PC-9 (cell line): ENCODE measurements around the gene TCEAL4. TPM values are rescaled to one million over a fixed set of nuclear protein-coding genes. Genes with fewer than 3 reads are reported as not detected.

Experiments used
- BruUV-seq: library from RNA; stranded (reverse); fragments of 400-500 nt; replicated peaks from 2 replicates; lab custom pipeline; 2021; lab: Mats Ljungman, UMichigan
- CTCF ChIA-PET: fragments of 300-600 bp; sonication (Branson Sonifier 250); formaldehyde crosslinking; loops from one replicate; lab custom pipeline; 2022; ENCODE audit warnings: antibody characterized with exemption; lab: Charles Lee
- POLR2A ChIA-PET: fragments of 300-600 bp; sonication (Branson Sonifier 250); formaldehyde crosslinking; loops from one replicate; lab custom pipeline; 2022; ENCODE audit warnings: antibody characterized with exemption; ENCODE audit not compliant: unreplicated experiment; lab: Charles Lee
- DNase-seq, 2 experiments: peaks; one replicate each; pipeline versions ENCODE4 v3.0.0 to v3.0.0-alpha.2; 2015 to 2022; ENCODE audit warnings: mixed read lengths in 1 of 2
- H2AFZ ChIP-seq: fragments of 200-600 bp; sonication (generic); 2 replicates; pipeline ENCODE4 v1.8.1; 2017; ENCODE audit warnings: antibody characterized with exemption
- H3F3A ChIP-seq: fragments of 200-600 bp; sonication (generic); 2 replicates; pipeline ENCODE4 v1.8.1; 2017; ENCODE audit warnings: antibody characterized with exemption, mild to moderate bottlenecking, low read depth; ENCODE audit not compliant: insufficient read depth
- H3K27ac ChIP-seq: fragments of 200-600 bp; sonication (generic); 2 replicates; pipeline ENCODE4 v1.6.1; 2016; ENCODE audit warnings: mixed run types
- H3K27me3 ChIP-seq: fragments of 200-600 bp; sonication (generic); 2 replicates; pipeline ENCODE4 v1.6.1; 2016; ENCODE audit warnings: low read depth, mixed run types; ENCODE audit not compliant: insufficient read depth
- H3K36me3 ChIP-seq: fragments of 200-600 bp; sonication (generic); 2 replicates; pipeline ENCODE4 v1.6.1; 2016; ENCODE audit warnings: low read depth, mixed run types
- H3K4me1 ChIP-seq: fragments of 200-600 bp; sonication (generic); replicated peaks from 2 replicates; pipeline ENCODE4 v1.6.1; 2016; ENCODE audit warnings: mixed run types; ENCODE audit not compliant: insufficient read depth
- H3K4me2 ChIP-seq: fragments of 200-600 bp; sonication (generic); 2 replicates; pipeline ENCODE4 v1.6.1; 2017; ENCODE audit warnings: mixed run types
- H3K4me3 ChIP-seq: fragments of 200-600 bp; sonication (generic); 2 replicates; pipeline ENCODE4 v1.6.1; 2016; ENCODE audit warnings: mixed run types
- H3K79me2 ChIP-seq: fragments of 200-600 bp; sonication (generic); 2 replicates; pipeline ENCODE4 v1.6.1; 2017; ENCODE audit warnings: low read depth, mixed run types
- H3K9me2 ChIP-seq: fragments of 200-600 bp; sonication (generic); 2 replicates; pipeline ENCODE4 v1.8.1; 2017; ENCODE audit warnings: mild to moderate bottlenecking; ENCODE audit not compliant: insufficient read depth
- H3K9me3 ChIP-seq: fragments of 200-600 bp; sonication (generic); 2 replicates; pipeline ENCODE4 v1.8.1; 2016; ENCODE audit warnings: low read depth; ENCODE audit not compliant: insufficient read depth
- H4K20me1 ChIP-seq: fragments of 200-600 bp; sonication (generic); 2 replicates; pipeline ENCODE4 v1.8.1; 2017; ENCODE audit not compliant: insufficient read depth
- CTCF ChIP-seq: fragments of 200-600 bp; sonication (generic); conservative IDR thresholded peaks from 2 replicates; pipeline ENCODE4 v1.6.1; 2017; ENCODE audit warnings: mixed run types, antibody characterized with exemption, mild to moderate bottlenecking, moderate library complexity
- EZH2 ChIP-seq: fragments of 200-600 bp; sonication (generic); IDR thresholded peaks from 2 replicates; pipeline ENCODE4 v1.8.0; 2017; ENCODE audit warnings: antibody characterized with exemption, low read depth
- intact Hi-C: fragments of 100-400 bp; cut with micrococcal nuclease; formaldehyde crosslinking; loops from one replicate; pipeline ENCODE4 v1.10.0; 2022; ENCODE audit not compliant: unreplicated experiment
- total RNA-seq: library from RNA; stranded (reverse); gene quantifications from 2 replicates; pipeline ENCODE4 v1.2.3, GENCODE V29; 2021

TCEAL4 gene
- total RNA-seq, 1 experiment from 2014 or later, result 42.9 TPM

- intact Hi-C loops, result loop anchor here (2.0 kb wide), 1 partner anchor 57 kb away; the partner anchor contains the start of gene MORF4L2
- CTCF ChIA-PET, result interaction anchor here (0.5 to 1.7 kb wide), 6 partner anchors 13 to 101 kb away, joined by 3 to 9 read pairs (median 4); no protein-coding TSS in a partner anchor
- no peaks in the 10 kb centered on the region for H3K36me3 ChIP-seq
- H3K4me1 ChIP-seq, result peaks cover 14% of the 10 kb centered on the region
- H3K79me2 ChIP-seq, result peaks cover 18% of the 10 kb centered on the region
- no peaks in the 10 kb centered on the region for H4K20me1 ChIP-seq
- no peaks in the 10 kb centered on the region for H3K9me2 ChIP-seq
- peak overlapping the region; percentile 78 for H3K27ac ChIP-seq
- H3K27me3 ChIP-seq, result no peaks in the 10 kb centered on the region
- no peak for DNase-seq
- peak overlapping the region; percentile 97 for H2AFZ ChIP-seq
- peak overlapping the region; percentile 90 for H3K4me2 ChIP-seq
- POLR2A ChIA-PET, result interaction anchor here (0.6 to 1.1 kb wide), 5 partner anchors 14 to 57 kb away, joined by 3 to 31 read pairs (median 9); no protein-coding TSS in a partner anchor
- no TSS peak for BruUV-seq
- no peaks in the 10 kb centered on the region for H3K9me3 ChIP-seq
- H3K4me3 ChIP-seq, result peak overlapping the region; percentile 91
- peak; percentile 56; the same call in 1 of the 2 replicates for TF ChIP-seq CTCF
- no peak for TF ChIP-seq EZH2
- peaks cover 8% of the 10 kb centered on the region; the same call in 1 of the 2 replicates for H3F3A ChIP-seq
Observed at GRCh38 chrX:103630171-103630511, 44.8 kb downstream of the TCEAL4 start.

- DNase-seq, result no peak
- H3K9me3 ChIP-seq, result no peaks in the 10 kb centered on the region
- POLR2A ChIA-PET, result no interaction called here
- no peak overlapping the region for H3K4me3 ChIP-seq
- H3K9me2 ChIP-seq, result no peaks in the 10 kb centered on the region
- peaks cover 18% of the 10 kb centered on the region for H3K79me2 ChIP-seq
- intact Hi-C loops, result loop anchor here (2.0 kb wide), 1 partner anchor 56 kb away; the partner anchor contains the start of gene MORF4L2
- TF ChIP-seq EZH2 (no peak), CTCF (no peak)
- CTCF ChIA-PET, result interaction anchor here (1.1 kb wide), 1 partner anchor 14 kb away, joined by 3 read pairs; no protein-coding TSS in a partner anchor
- H2AFZ ChIP-seq, result no peak overlapping the region
- no peaks in the 10 kb centered on the region for H3K36me3 ChIP-seq
- no peaks in the 10 kb centered on the region for H3K27me3 ChIP-seq
- peaks cover 8% of the 10 kb centered on the region; the same call in 1 of the 2 replicates for H3F3A ChIP-seq
- peak overlapping the region; percentile 90; the same call in 1 of the 2 replicates for H3K4me2 ChIP-seq
- no TSS peak for BruUV-seq
- no peak overlapping the region for H3K27ac ChIP-seq
- H3K4me1 ChIP-seq, result peaks cover 14% of the 10 kb centered on the region
- no peaks in the 10 kb centered on the region for H4K20me1 ChIP-seq
Observed at GRCh38 chrX:103631145-103631544, 45.8 kb downstream of the TCEAL4 start.

GRCh38 chrX:103635436-103635835 is 50.1 kb downstream of the TCEAL4 start:
- H3K9me2 ChIP-seq, result no peaks in the 10 kb centered on the region
- H3K27me3 ChIP-seq, result no peaks in the 10 kb centered on the region
- peaks cover 24% of the 10 kb centered on the region for H3F3A ChIP-seq
- no TSS peak for BruUV-seq
- intact Hi-C loops, result no loop called here
- DNase-seq, result no peak
- H2AFZ ChIP-seq, result no peak overlapping the region
- no peak overlapping the region for H3K27ac ChIP-seq
- peaks cover 53% of the 10 kb centered on the region for H3K4me1 ChIP-seq
- TF ChIP-seq CTCF (no peak), EZH2 (no peak)
- H3K4me2 ChIP-seq, result no peak overlapping the region
- no peaks in the 10 kb centered on the region for H4K20me1 ChIP-seq
- no peaks in the 10 kb centered on the region for H3K9me3 ChIP-seq
- H3K79me2 ChIP-seq, result no peaks in the 10 kb centered on the region
- ChIA-PET POLR2A (interaction anchor here (0.6 kb wide), 1 partner anchor 21 kb away, joined by 4 read pairs; no protein-coding TSS in a partner anchor), CTCF (no interaction called here)
- no peak overlapping the region for H3K4me3 ChIP-seq
- H3K36me3 ChIP-seq, result no peaks in the 10 kb centered on the region

Other genes with a start within 250 kb of the TCEAL4 start
- 44.4 and 57.1 TPM in 2 replicates for gene TCEAL9, start 229.0 kb upstream of the TCEAL4 start, total RNA-seq
- gene BEX3, start 209.0 kb upstream of the TCEAL4 start, total RNA-seq, result 120 and 130 TPM in 2 replicates
- 0.90 and 1.0 TPM in 2 replicates for gene RAB40A, start 66.0 kb upstream of the TCEAL4 start, total RNA-seq
- 11.7 and 12.8 TPM in 2 replicates for gene TCEAL3, start 22.4 kb downstream of the TCEAL4 start, total RNA-seq
- gene TCEAL1, start 43.5 kb downstream of the TCEAL4 start, total RNA-seq, result 25.2 and 26.8 TPM in 2 replicates
- 385 and 417 TPM in 2 replicates for gene MORF4L2, start 101.2 kb downstream of the TCEAL4 start, total RNA-seq
- gene TMEM31, start 125.4 kb downstream of the TCEAL4 start, total RNA-seq, result not detected in 2 replicates
- gene PLP1, start 191.3 kb downstream of the TCEAL4 start, total RNA-seq, result not detected in 2 replicates
- not detected in 2 replicates for gene RAB9B, start 246.7 kb downstream of the TCEAL4 start, total RNA-seq